Suprapubic skin (tissue), 4 donors: ENCODE data around the gene ZC3H12C. TPM values are rescaled to one million over a fixed set of nuclear protein-coding genes. Genes with fewer than 3 reads are reported as not detected.

Source experiments
- DNase-seq, 2 donors: peaks; one replicate each; pipeline ENCODE4 v3.0.0-alpha.2; 2019; ENCODE audit warnings: low spot score in 2 of 2
- H3K27ac ChIP-seq: fragments of 200-600 bp; sonication (generic); one replicate; pipeline ENCODE4 v1.5.1; 2019
- H3K27me3 ChIP-seq: fragments of 200-600 bp; sonication (generic); one replicate; pipeline ENCODE4 v1.5.1; 2019
- H3K36me3 ChIP-seq: fragments of 200-600 bp; sonication (generic); one replicate; pipeline ENCODE4 v1.5.1; 2019
- H3K4me1 ChIP-seq: fragments of 200-600 bp; sonication (generic); one replicate; pipeline ENCODE4 v1.5.1; 2019
- H3K4me3 ChIP-seq: fragments of 200-600 bp; sonication (generic); one replicate; pipeline ENCODE4 v1.5.1; 2019; ENCODE audit warnings: mild to moderate bottlenecking
- H3K9me3 ChIP-seq: fragments of 200-600 bp; sonication (generic); one replicate; pipeline ENCODE4 v1.5.1; 2019
- CTCF ChIP-seq, 2 donors: fragments of 200-600 bp in 1 of 2; fragments of 450-650 bp in 1 of 2; sonication (generic) in 1 of 2; IDR thresholded peaks; one replicate each; pipeline ENCODE4 v1.5.1; 2016 to 2019; ENCODE audit warnings: antibody characterized with exemption in 2 of 2, mild to moderate bottlenecking in 1 of 2, moderate library complexity in 1 of 2
- EP300 ChIP-seq: sonication (generic); formaldehyde crosslinking; IDR thresholded peaks from one replicate; pipeline ENCODE4 v1.6.1; 2017; ENCODE audit warnings: antibody characterized with exemption
- POLR2A ChIP-seq, 2 donors: fragments of 450-650 bp; IDR thresholded peaks; one replicate each; pipeline ENCODE4 v1.6.1; 2017; ENCODE audit warnings: antibody characterized with exemption in 2 of 2, mild to moderate bottlenecking in 2 of 2, moderate library complexity in 2 of 2
- POLR2AphosphoS5 ChIP-seq, 3 donors: sonication (generic); formaldehyde crosslinking; IDR thresholded peaks; one replicate each; pipeline ENCODE4 v1.6.1; 2017; ENCODE audit warnings: antibody characterized with exemption in 3 of 3
- WGBS: methylation state at CpG from one replicate; pipeline ENCODE4 v1.1.5; 2018; 5-methylcytosine and 5-hydroxymethylcytosine counted together
- total RNA-seq, 4 donors: library from RNA; depleted of rRNA; stranded (reverse); fragments of >200 nt; gene quantifications; one replicate each; pipeline ENCODE4 v1.1.0, GENCODE V29; 2016

Gene ZC3H12C
- total RNA-seq, 4 donors from 2014 or later: 15.0 to 22.7 (median 20.8) TPM

DNA sequence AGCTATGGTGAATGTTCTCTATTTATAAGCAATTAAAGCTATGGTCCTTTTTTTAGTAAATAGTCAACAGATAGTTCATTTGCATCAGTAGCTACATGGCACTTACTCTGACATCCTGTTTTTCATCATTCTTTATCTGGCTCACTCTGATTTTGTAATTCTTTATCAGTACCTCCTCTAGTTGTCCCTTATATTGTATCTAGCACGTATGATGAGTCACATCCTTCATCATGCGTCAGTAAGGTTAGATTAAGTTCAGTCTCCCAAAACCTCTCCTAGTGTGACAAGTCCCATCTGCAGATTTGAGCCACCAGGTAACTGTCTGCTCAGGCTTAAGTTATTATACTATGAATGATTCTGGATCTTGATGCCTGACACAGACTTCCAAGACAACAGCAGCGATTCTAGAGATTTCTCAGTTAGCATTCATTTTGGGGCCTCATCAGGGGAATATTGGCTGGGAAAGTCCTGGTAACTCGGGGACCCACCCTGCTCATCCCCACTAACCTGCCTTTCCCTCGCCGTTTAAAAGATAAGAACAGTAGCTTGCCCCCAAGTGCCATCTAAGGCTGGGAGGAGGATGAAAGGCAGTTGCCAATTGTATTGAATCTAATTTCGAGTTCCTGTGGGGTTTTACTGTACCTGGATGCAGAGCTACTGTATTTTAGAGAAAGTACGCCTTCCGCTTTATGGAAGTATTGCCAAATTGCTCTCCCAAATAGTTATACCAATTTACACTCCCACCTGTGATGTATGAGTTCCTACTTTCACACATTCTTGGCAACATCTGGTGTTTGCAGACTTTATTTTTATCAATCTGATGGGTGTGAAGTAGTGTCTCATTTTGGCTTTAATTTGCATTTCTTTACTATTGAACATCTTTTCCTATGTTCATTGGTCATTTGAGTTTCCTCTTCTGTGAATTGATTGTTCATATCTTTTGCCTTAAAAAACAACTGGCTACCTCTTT lies 55.9 kb downstream of the ZC3H12C start:
- H3K9me3 ChIP-seq: no peaks in the 10 kb centered on the region
- WGBS: 65% methylated on average over 9 of the region's 9 CpGs
- no peaks in the 10 kb centered on the region for H3K27me3 ChIP-seq
- DNase-seq: no peak
- no peak overlapping the region for H3K27ac ChIP-seq
- H3K4me1 ChIP-seq: peaks cover 10% of the 10 kb centered on the region
- H3K4me3 ChIP-seq: no peak overlapping the region
- no peaks in the 10 kb centered on the region for H3K36me3 ChIP-seq
- TF ChIP-seq POLR2AphosphoS5 (IDR thresholded peaks at IDR 0.05) (no peak), POLR2A (IDR thresholded peaks at IDR 0.05) (no peak), CTCF (IDR thresholded peaks at IDR 0.05) (no peak), EP300 (no peak)

GRCh38 chr11:110152199-110152598 lies 59.0 kb downstream of the ZC3H12C start:
- Histone ChIP-seq H3K4me1 (peaks cover 10% of the 10 kb centered on the region), H3K4me3 (no peak overlapping the region), H3K27ac (no peak overlapping the region), H3K9me3 (no peaks in the 10 kb centered on the region), H3K27me3 (no peaks in the 10 kb centered on the region), H3K36me3 (no peaks in the 10 kb centered on the region)
- DNase-seq: no peak
- 60% methylated on average over 1 of the region's 1 CpG for WGBS
- no peak for TF ChIP-seq EP300
- no peak for TF ChIP-seq CTCF (IDR thresholded peaks at IDR 0.05)
- no peak for TF ChIP-seq POLR2AphosphoS5 (IDR thresholded peaks at IDR 0.05)
- no peak for TF ChIP-seq POLR2A (IDR thresholded peaks at IDR 0.05)

DNA sequence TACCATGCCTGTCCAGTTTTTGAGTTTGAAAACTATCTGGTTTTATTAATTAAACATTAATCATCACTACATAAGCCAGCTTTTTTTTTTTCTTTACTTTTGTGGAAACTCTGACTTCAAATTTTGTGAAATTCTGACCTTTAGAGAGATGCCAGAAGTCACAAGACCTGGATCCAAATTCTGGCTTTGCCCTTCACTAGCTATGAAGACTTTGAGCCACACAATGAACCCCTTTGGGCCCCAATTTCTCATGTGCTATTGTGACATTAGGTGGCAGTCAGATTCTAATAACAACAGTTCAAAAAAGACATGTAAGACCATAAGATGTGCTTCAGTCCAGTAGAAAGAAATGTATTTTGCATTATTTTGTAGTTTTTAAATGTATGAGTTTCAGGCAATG lies 60.3 kb downstream of the ZC3H12C start:
- no peak for TF ChIP-seq EP300
- TF ChIP-seq POLR2AphosphoS5 (IDR thresholded peaks at IDR 0.05): no peak
- no peak for TF ChIP-seq CTCF (IDR thresholded peaks at IDR 0.05)
- TF ChIP-seq POLR2A (IDR thresholded peaks at IDR 0.05): no peak
- Histone ChIP-seq H3K27me3 (no peaks in the 10 kb centered on the region), H3K27ac (no peak overlapping the region), H3K4me3 (no peak overlapping the region), H3K36me3 (peaks cover 7% of the 10 kb centered on the region), H3K4me1 (peaks cover 2% of the 10 kb centered on the region), H3K9me3 (no peaks in the 10 kb centered on the region)
- no peak for DNase-seq

DNA sequence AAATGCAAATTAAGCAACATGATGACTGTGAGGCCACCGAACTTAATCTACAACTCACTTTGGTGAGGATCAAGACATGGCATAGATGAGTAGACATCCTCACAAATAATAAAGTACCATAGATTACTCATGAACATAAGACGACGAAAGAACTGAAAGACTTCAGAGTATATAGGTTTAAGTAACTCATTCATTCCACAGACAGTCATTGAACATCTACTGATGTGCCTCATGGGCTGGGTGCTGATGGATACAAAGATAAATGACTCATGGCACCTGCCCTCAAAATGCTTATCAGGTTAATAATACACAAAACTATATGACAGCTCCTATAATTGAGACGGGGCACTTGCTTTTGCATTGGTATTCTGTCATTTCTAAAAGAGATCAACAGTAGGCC lies 63.3 kb downstream of the ZC3H12C start:
- no peaks in the 10 kb centered on the region for H3K9me3 ChIP-seq
- no peaks in the 10 kb centered on the region for H3K4me1 ChIP-seq
- H3K36me3 ChIP-seq: peaks cover 15% of the 10 kb centered on the region
- H3K27me3 ChIP-seq: no peaks in the 10 kb centered on the region
- DNase-seq: no peak
- H3K27ac ChIP-seq: no peak overlapping the region
- TF ChIP-seq EP300 (no peak), CTCF (IDR thresholded peaks at IDR 0.05) (no peak), POLR2A (IDR thresholded peaks at IDR 0.05) (no peak), POLR2AphosphoS5 (IDR thresholded peaks at IDR 0.05) (no peak)
- H3K4me3 ChIP-seq: no peak overlapping the region
- 86% methylated on average over 4 of the region's 4 CpGs for WGBS

GRCh38 chr11:110158317-110159200 lies 65.4 kb downstream of the ZC3H12C start:
- Histone ChIP-seq H3K4me3 (no peak overlapping the region), H3K27me3 (no peaks in the 10 kb centered on the region), H3K36me3 (peaks cover 15% of the 10 kb centered on the region), H3K4me1 (no peaks in the 10 kb centered on the region), H3K27ac (no peak overlapping the region), H3K9me3 (no peaks in the 10 kb centered on the region)
- WGBS: 92% methylated on average over 9 of the region's 9 CpGs
- DNase-seq: no peak
- TF ChIP-seq POLR2AphosphoS5 (IDR thresholded peaks at IDR 0.05) (no peak), EP300 (no peak), POLR2A (IDR thresholded peaks at IDR 0.05) (no peak), CTCF (IDR thresholded peaks at IDR 0.05) (no peak)
